Mesendoderm (in vitro differentiated cells): Measurements from ENCODE around the gene MARCHF11.

ENCODE experiments used
- DNase-seq: peaks from one replicate; pipeline ENCODE4 v3.0.0; 2013
- H2AK5ac ChIP-seq: 2 replicates; pipeline ENCODE4 v1.6.1; 2013; ENCODE audit warnings: low read length, inconsistent platforms
- H2BK120ac ChIP-seq: 2 replicates; pipeline ENCODE4 v1.6.1; 2013; ENCODE audit warnings: low read depth, mild to moderate bottlenecking, low read length, moderate library complexity, mixed read lengths
- H2BK15ac ChIP-seq: replicated peaks from 2 replicates; pipeline ENCODE4 v1.6.1; 2013; ENCODE audit warnings: low read depth, mild to moderate bottlenecking, moderate library complexity
- H2BK5ac ChIP-seq: 2 replicates; pipeline ENCODE4 v1.6.1; 2013; ENCODE audit warnings: low read length, inconsistent platforms
- H3K18ac ChIP-seq: 2 replicates; pipeline ENCODE4 v1.6.1; 2013; ENCODE audit warnings: mild to moderate bottlenecking, low read length, mixed read lengths
- H3K23ac ChIP-seq: one replicate; pipeline ENCODE4 v1.6.1; 2013; ENCODE audit warnings: low read length
- H3K27ac ChIP-seq: 2 replicates; pipeline ENCODE4 v1.5.1; 2013; ENCODE audit warnings: low read depth, mild to moderate bottlenecking, inconsistent platforms, low read length, moderate library complexity
- H3K27me3 ChIP-seq: 2 replicates; pipeline ENCODE4 v1.6.1; 2013; ENCODE audit warnings: low read length, control low read depth, mild to moderate bottlenecking, inconsistent platforms; ENCODE audit not compliant: insufficient read depth, poor library complexity
- H3K36me3 ChIP-seq: 2 replicates; pipeline ENCODE4 v1.6.1; 2013; ENCODE audit warnings: low read length, inconsistent platforms; ENCODE audit not compliant: control insufficient read depth, insufficient read depth
- H3K4ac ChIP-seq: one replicate; pipeline ENCODE4 v1.6.1; 2013; ENCODE audit warnings: low read depth, mild to moderate bottlenecking, low read length, moderate library complexity
- H3K4me1 ChIP-seq: 2 replicates; pipeline ENCODE4 v1.6.1; 2013; ENCODE audit warnings: low read depth, low read length, inconsistent platforms; ENCODE audit not compliant: control insufficient read depth
- H3K4me2 ChIP-seq: 2 replicates; pipeline ENCODE4 v1.6.1; 2013; ENCODE audit warnings: low read length
- H3K4me3 ChIP-seq: 2 replicates; pipeline ENCODE4 v1.5.1; 2013; ENCODE audit warnings: mild to moderate bottlenecking, low read length
- H3K56ac ChIP-seq: one replicate; pipeline ENCODE4 v1.6.1; 2013; ENCODE audit warnings: low read length
- H3K79me1 ChIP-seq: 2 replicates; pipeline ENCODE4 v1.6.1; 2013; ENCODE audit warnings: low read length, inconsistent platforms
- H3K79me2 ChIP-seq: 2 replicates; pipeline ENCODE4 v1.6.1; 2013; ENCODE audit warnings: mild to moderate bottlenecking, low read length; ENCODE audit not compliant: control insufficient read depth, insufficient read depth
- H3K9ac ChIP-seq: 2 replicates; pipeline ENCODE4 v1.6.1; 2013; ENCODE audit warnings: low read length, inconsistent platforms
- H4K5ac ChIP-seq: one replicate; pipeline ENCODE4 v1.6.1; 2013; ENCODE audit warnings: low read length
- H4K8ac ChIP-seq: one replicate; pipeline ENCODE4 v1.6.1; 2013; ENCODE audit warnings: low read depth, mild to moderate bottlenecking, control low read depth, low read length, moderate library complexity
- WGBS: extraction: QIAGEN DNeasy Blood & Tissue Kit; methylation state at CpG from one replicate; pipeline ENCODE4 v1.1.7; 2013; ENCODE audit warnings: low lambda C conversion rate, missing lambda C conversion rate; ENCODE audit not compliant: insufficient coverage; ENCODE audit errors: extremely low coverage; 5-methylcytosine and 5-hydroxymethylcytosine counted together

The MARCHF11 gene

GRCh38 chr5:16131878-16132277 lies 47.7 kb downstream of the MARCHF11 start:
- H3K9ac ChIP-seq = no peak overlapping the region
- H3K4me1 ChIP-seq = peaks cover 3% of the 10 kb centered on the region
- no peaks in the 10 kb centered on the region for H3K79me2 ChIP-seq
- no peak overlapping the region for H4K8ac ChIP-seq
- WGBS = no CpG with 5 or more reads among the region's 5 CpGs
- H3K4me3 ChIP-seq = no peak overlapping the region
- no peak overlapping the region for H3K18ac ChIP-seq
- no peak overlapping the region for H2BK5ac ChIP-seq
- no peak overlapping the region for H3K4me2 ChIP-seq
- no peak overlapping the region for H3K4ac ChIP-seq
- H2BK15ac ChIP-seq = no peak overlapping the region
- H4K5ac ChIP-seq = no peak overlapping the region
- no peaks in the 10 kb centered on the region for H3K36me3 ChIP-seq
- H2BK120ac ChIP-seq = no peak overlapping the region
- no peaks in the 10 kb centered on the region for H3K79me1 ChIP-seq
- no peaks in the 10 kb centered on the region for H3K27me3 ChIP-seq
- H3K23ac ChIP-seq = no peak overlapping the region
- no peak overlapping the region for H3K27ac ChIP-seq
- no peak overlapping the region for H3K56ac ChIP-seq
- no peak for DNase-seq
- H2AK5ac ChIP-seq = no peak overlapping the region

GRCh38 chr5:16128944-16129343 lies 50.6 kb downstream of the MARCHF11 start:
- Histone ChIP-seq H2BK15ac (no peak overlapping the region), H3K4me3 (no peak overlapping the region), H3K36me3 (no peaks in the 10 kb centered on the region), H3K79me1 (no peaks in the 10 kb centered on the region), H3K79me2 (no peaks in the 10 kb centered on the region), H3K18ac (no peak overlapping the region), H3K27ac (no peak overlapping the region), H3K4me2 (no peak overlapping the region), H3K27me3 (no peaks in the 10 kb centered on the region), H4K8ac (no peak overlapping the region), H2BK5ac (no peak overlapping the region), H3K4me1 (no peaks in the 10 kb centered on the region), H2AK5ac (no peak overlapping the region), H2BK120ac (no peak overlapping the region), H3K23ac (no peak overlapping the region), H3K9ac (no peak overlapping the region), H4K5ac (no peak overlapping the region), H3K4ac (no peak overlapping the region), H3K56ac (no peak overlapping the region)
- DNase-seq = no peak
- no CpG with 5 or more reads among the region's 5 CpGs for WGBS

- WGBS = no CpG with 5 or more reads among the region's 4 CpGs
- no peak overlapping the region for H2BK120ac ChIP-seq
- H2AK5ac ChIP-seq = no peak overlapping the region
- no peak overlapping the region for H3K9ac ChIP-seq
- H3K27me3 ChIP-seq = no peaks in the 10 kb centered on the region
- DNase-seq = no peak
- no peak overlapping the region for H4K8ac ChIP-seq
- H2BK15ac ChIP-seq = no peak overlapping the region
- H3K4me3 ChIP-seq = no peak overlapping the region
- no peak overlapping the region for H3K4ac ChIP-seq
- no peak overlapping the region for H4K5ac ChIP-seq
- no peak overlapping the region for H3K23ac ChIP-seq
- H3K4me1 ChIP-seq = no peaks in the 10 kb centered on the region
- no peaks in the 10 kb centered on the region for H3K36me3 ChIP-seq
- H3K27ac ChIP-seq = no peak overlapping the region
- no peak overlapping the region for H3K4me2 ChIP-seq
- no peak overlapping the region for H3K18ac ChIP-seq
- H3K79me2 ChIP-seq = no peaks in the 10 kb centered on the region
- no peak overlapping the region for H3K56ac ChIP-seq
- H3K79me1 ChIP-seq = no peaks in the 10 kb centered on the region
- no peak overlapping the region for H2BK5ac ChIP-seq
Observed at GRCh38 chr5:16127865-16128544, 51.6 kb downstream of the MARCHF11 start.

- H2AK5ac ChIP-seq = no peak overlapping the region
- H3K56ac ChIP-seq = no peak overlapping the region
- no peak overlapping the region for H2BK120ac ChIP-seq
- H3K18ac ChIP-seq = no peak overlapping the region
- H3K79me1 ChIP-seq = no peaks in the 10 kb centered on the region
- H4K5ac ChIP-seq = no peak overlapping the region
- H3K27me3 ChIP-seq = no peaks in the 10 kb centered on the region
- no peak overlapping the region for H3K9ac ChIP-seq
- no peaks in the 10 kb centered on the region for H3K4me1 ChIP-seq
- no peak overlapping the region for H3K4me2 ChIP-seq
- H4K8ac ChIP-seq = no peak overlapping the region
- no peak for DNase-seq
- H2BK5ac ChIP-seq = no peak overlapping the region
- H3K36me3 ChIP-seq = no peaks in the 10 kb centered on the region
- no peaks in the 10 kb centered on the region for H3K79me2 ChIP-seq
- WGBS = no CpG with 5 or more reads among the region's 3 CpGs
- H3K27ac ChIP-seq = no peak overlapping the region
- no peak overlapping the region for H3K4ac ChIP-seq
- no peak overlapping the region for H3K23ac ChIP-seq
- no peak overlapping the region for H3K4me3 ChIP-seq
- H2BK15ac ChIP-seq = no peak overlapping the region
Observed at GRCh38 chr5:16120579-16120978, 59.0 kb downstream of the MARCHF11 start.

- no peaks in the 10 kb centered on the region for H3K79me1 ChIP-seq
- H2BK5ac ChIP-seq = no peak overlapping the region
- H3K18ac ChIP-seq = no peak overlapping the region
- H4K5ac ChIP-seq = no peak overlapping the region
- no peak overlapping the region for H3K9ac ChIP-seq
- no peaks in the 10 kb centered on the region for H3K79me2 ChIP-seq
- no peak overlapping the region for H3K23ac ChIP-seq
- no peaks in the 10 kb centered on the region for H3K36me3 ChIP-seq
- H4K8ac ChIP-seq = no peak overlapping the region
- no peaks in the 10 kb centered on the region for H3K4me1 ChIP-seq
- no peak overlapping the region for H3K56ac ChIP-seq
- H3K4ac ChIP-seq = no peak overlapping the region
- no peak for DNase-seq
- H3K4me2 ChIP-seq = no peak overlapping the region
- H2BK120ac ChIP-seq = no peak overlapping the region
- H2AK5ac ChIP-seq = no peak overlapping the region
- no peaks in the 10 kb centered on the region for H3K27me3 ChIP-seq
- H3K27ac ChIP-seq = no peak overlapping the region
- no peak overlapping the region for H3K4me3 ChIP-seq
- WGBS = no CpG with 5 or more reads among the region's 4 CpGs
- H2BK15ac ChIP-seq = no peak overlapping the region
Observed at GRCh38 chr5:16119790-16120189, 59.8 kb downstream of the MARCHF11 start.

- WGBS = no CpG with 5 or more reads among the region's 8 CpGs
- Histone ChIP-seq H3K27me3 (no peaks in the 10 kb centered on the region), H3K27ac (no peak overlapping the region)
Observed at GRCh38 chr5:16115140-16115539, 64.5 kb downstream of the MARCHF11 start.

More at GRCh38 chr5:16115140-16115539, 64.5 kb downstream of the MARCHF11 start:
- H3K36me3 ChIP-seq = no peaks in the 10 kb centered on the region
- H3K79me2 ChIP-seq = no peaks in the 10 kb centered on the region
- no peak overlapping the region for H2BK5ac ChIP-seq
- no peak overlapping the region for H4K8ac ChIP-seq
- H3K4me1 ChIP-seq = no peaks in the 10 kb centered on the region
- no peak overlapping the region for H3K23ac ChIP-seq
- no peak overlapping the region for H3K56ac ChIP-seq
- no peak overlapping the region for H4K5ac ChIP-seq
- H3K4me2 ChIP-seq = no peak overlapping the region
- no peaks in the 10 kb centered on the region for H3K79me1 ChIP-seq
- H3K4me3 ChIP-seq = no peak overlapping the region
- H2AK5ac ChIP-seq = no peak overlapping the region
- H3K18ac ChIP-seq = no peak overlapping the region
- no peak overlapping the region for H2BK120ac ChIP-seq
- no peak overlapping the region for H3K9ac ChIP-seq
- DNase-seq = no peak
- no peak overlapping the region for H2BK15ac ChIP-seq
- no peak overlapping the region for H3K4ac ChIP-seq
